ENCODE measurements around the gene SALL4.
"Not testable (repeated sequence)": the region's sequence is repeated elsewhere in the genome, so short reads cannot be mapped to it uniquely, and the experiment has no call there.

The SALL4 gene

GRCh38 chr20:51801122-51801822, 1.0 kb downstream of the SALL4 start:
- no peak for DNase-seq (ENCODE audit: low read depth)

- DNase-seq (ENCODE audit: low read depth): no peak
These were observed 1.5 kb downstream of the SALL4 start for GRCh38 chr20:51800872-51801121.

- no peak for DNase-seq (ENCODE audit: low read depth)
These were observed 2.1 kb downstream of the SALL4 start for GRCh38 chr20:51800060-51800871.

- DNase-seq (ENCODE audit: low read depth): no peak
These were observed 2.9 kb downstream of the SALL4 start for GRCh38 chr20:51799401-51799860.

- no peak for DNase-seq (ENCODE audit: low read depth)
These were observed 4.8 kb downstream of the SALL4 start for GRCh38 chr20:51797357-51798025.

GRCh38 chr20:51796340-51796739, 6.0 kb downstream of the SALL4 start:
- no peak for DNase-seq (ENCODE audit: low read depth)

GRCh38 chr20:51792960-51793359, 9.4 kb downstream of the SALL4 start:
- no peak for DNase-seq (ENCODE audit: low read depth)

GRCh38 chr20:51791626-51792025, 10.7 kb downstream of the SALL4 start:
- no peak for DNase-seq (ENCODE audit: low read depth)

- DNase-seq (ENCODE audit: low read depth): no peak
These were observed 12.1 kb downstream of the SALL4 start for GRCh38 chr20:51790256-51790655.

- DNase-seq (ENCODE audit: low read depth): no peak
These were observed 12.9 kb downstream of the SALL4 start for GRCh38 chr20:51789434-51789833.

- DNase-seq (ENCODE audit: low read depth): no peak
These were observed 13.5 kb downstream of the SALL4 start for GRCh38 chr20:51788822-51789221.

GRCh38 chr20:51784299-51784698, 18.0 kb downstream of the SALL4 start:
- DNase-seq (ENCODE audit: low read depth): no peak

GRCh38 chr20:51778229-51778759, 24.0 kb downstream of the SALL4 start:
- DNase-seq (ENCODE audit: low read depth): not testable (repeated sequence)

- no peak for DNase-seq (ENCODE audit: low read depth)
These were observed 27.1 kb downstream of the SALL4 start for GRCh38 chr20:51775241-51775640.

GRCh38 chr20:51772236-51772635, 30.1 kb downstream of the SALL4 start:
- DNase-seq (ENCODE audit: low read depth): no peak

GRCh38 chr20:51769976-51770615, 32.2 kb downstream of the SALL4 start:
- no peak for DNase-seq (ENCODE audit: low read depth)

- no peak for DNase-seq (ENCODE audit: low read depth)
These were observed 33.4 kb downstream of the SALL4 start for GRCh38 chr20:51768759-51769517.

- DNase-seq (ENCODE audit: low read depth): no peak
These were observed 34.2 kb downstream of the SALL4 start, which contains the start of gene ATP9A for GRCh38 chr20:51767867-51768758. ATP9A (minus strand) TSS chr20:51768390; CDS start chr20:51768369, 21 bp downstream.

GRCh38 chr20:51766994-51767866, 35.1 kb downstream of the SALL4 start:
- DNase-seq (ENCODE audit: low read depth): no peak

All from GM04504 (cell line).